ENCODE measurements around the gene POU6F1. TPM values are rescaled to one million over a fixed set of nuclear protein-coding genes. Genes with fewer than 3 reads are reported as not detected.
"Not testable (repeated sequence)": the region's sequence is repeated elsewhere in the genome, so short reads cannot be mapped to it uniquely, and the experiment has no call there.

POU6F1 gene
- total RNA-seq, 2 donors from 2014 or later = 14.5 to 17.1 TPM

DNA sequence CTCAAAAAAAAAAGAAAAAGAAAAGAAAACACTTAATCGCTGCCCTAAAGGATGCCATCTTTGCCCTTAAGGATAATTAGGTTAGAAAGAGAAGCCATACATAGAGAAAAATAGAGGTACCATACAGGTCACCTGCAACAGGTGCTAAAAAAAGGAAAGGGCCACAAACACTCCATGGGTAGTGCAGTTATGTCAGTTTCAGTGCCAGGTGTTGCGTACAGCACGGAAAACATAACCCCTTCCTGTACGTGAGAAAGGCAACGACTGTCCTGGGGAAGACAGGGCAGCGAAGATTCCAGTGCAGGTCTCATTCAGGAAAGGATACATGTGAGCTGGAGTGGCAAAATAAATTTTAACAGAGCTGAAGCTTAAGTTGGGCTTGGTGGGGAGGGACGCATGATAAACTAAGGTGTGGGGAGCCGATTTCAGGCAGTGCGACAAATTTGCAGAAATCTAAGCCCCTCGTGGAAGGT, 20.2 kb upstream of the POU6F1 start:
- peaks cover 19 to 24% of the 10 kb centered on the region in 2 donors for H3K4me1 ChIP-seq (ENCODE audit: control insufficient read depth in 1 of 2, low read depth in 2 of 2)
- TF ChIP-seq, protein P1, sequence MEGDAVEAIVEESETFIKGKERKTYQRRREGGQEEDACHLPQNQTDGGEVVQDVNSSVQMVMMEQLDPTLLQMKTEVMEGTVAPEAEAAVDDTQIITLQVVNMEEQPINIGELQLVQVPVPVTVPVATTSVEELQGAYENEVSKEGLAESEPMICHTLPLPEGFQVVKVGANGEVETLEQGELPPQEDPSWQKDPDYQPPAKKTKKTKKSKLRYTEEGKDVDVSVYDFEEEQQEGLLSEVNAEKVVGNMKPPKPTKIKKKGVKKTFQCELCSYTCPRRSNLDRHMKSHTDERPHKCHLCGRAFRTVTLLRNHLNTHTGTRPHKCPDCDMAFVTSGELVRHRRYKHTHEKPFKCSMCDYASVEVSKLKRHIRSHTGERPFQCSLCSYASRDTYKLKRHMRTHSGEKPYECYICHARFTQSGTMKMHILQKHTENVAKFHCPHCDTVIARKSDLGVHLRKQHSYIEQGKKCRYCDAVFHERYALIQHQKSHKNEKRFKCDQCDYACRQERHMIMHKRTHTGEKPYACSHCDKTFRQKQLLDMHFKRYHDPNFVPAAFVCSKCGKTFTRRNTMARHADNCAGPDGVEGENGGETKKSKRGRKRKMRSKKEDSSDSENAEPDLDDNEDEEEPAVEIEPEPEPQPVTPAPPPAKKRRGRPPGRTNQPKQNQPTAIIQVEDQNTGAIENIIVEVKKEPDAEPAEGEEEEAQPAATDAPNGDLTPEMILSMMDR (IDR thresholded peaks at IDR 0.05) = no peak
- H3K27ac ChIP-seq = peak overlapping the region in 1 of 2 donors; percentile 99
- H3K27me3 ChIP-seq (replicated peaks; ENCODE audit: insufficient read depth) = no peaks in the 10 kb centered on the region
- DNase-seq (ENCODE audit: low spot score) = no peak
- H3K9me3 ChIP-seq = no peaks in the 10 kb centered on the region
- peak overlapping the region; percentile 95 for H3K4me3 ChIP-seq
- H3K36me3 ChIP-seq = peaks cover 16% of the 10 kb centered on the region
- ATAC-seq (ENCODE audit: insufficient number of reproducible peaks, low FRiP score, low read depth) = no peak

DNA sequence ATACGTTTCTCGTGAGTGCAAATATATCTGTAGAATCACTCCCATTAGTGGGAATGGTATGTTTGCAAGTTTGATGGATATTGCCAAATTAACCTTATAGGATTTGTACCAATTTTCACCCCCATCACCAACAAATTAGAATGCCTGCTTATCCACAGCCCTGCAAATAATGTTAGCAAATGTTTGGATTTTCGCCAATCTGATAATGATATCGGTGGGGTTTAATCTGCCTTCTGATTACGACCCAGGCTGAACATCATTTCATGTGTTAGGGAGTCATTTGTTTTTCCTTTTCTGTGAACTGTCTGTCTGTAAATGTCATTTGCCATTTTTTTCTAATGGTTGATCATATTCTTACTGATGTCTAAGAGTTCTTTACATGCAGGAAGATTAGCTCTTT, 16.7 kb upstream of the POU6F1 start:
- Histone ChIP-seq H3K27ac (no peak overlapping the region), H3K36me3 (no peaks in the 10 kb centered on the region), H3K4me3 (no peak overlapping the region), H3K9me3 (no peaks in the 10 kb centered on the region), H3K4me1 (ENCODE audit: control insufficient read depth in 1 of 2, low read depth in 2 of 2) (peaks cover 0 to 5% of the 10 kb centered on the region in 2 donors), H3K27me3 (replicated peaks; ENCODE audit: insufficient read depth) (no peaks in the 10 kb centered on the region)
- ATAC-seq (ENCODE audit: insufficient number of reproducible peaks, low FRiP score, low read depth) (no peak), DNase-seq (ENCODE audit: low spot score) (no peak)
- TF ChIP-seq, protein P1 (IDR thresholded peaks at IDR 0.05) = no peak

DNA sequence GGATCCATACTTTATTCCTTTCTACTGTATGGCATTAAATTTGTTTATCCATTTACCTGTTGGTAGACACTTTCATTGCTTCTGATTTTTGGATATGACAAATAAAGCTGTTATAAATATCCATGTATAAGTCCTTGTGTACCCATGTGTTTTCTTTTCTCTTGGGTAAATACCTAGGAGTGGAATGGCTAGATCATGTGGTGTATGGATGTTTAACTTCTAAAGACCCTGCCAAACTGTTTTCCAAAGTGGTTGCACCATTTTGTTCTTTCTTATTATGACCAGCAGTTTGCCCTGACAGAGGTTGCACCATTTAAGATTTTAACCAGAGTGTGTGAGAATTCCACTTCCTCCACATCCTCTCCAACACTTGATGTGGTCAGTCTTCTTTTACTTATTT, 14.8 kb upstream of the POU6F1 start:
- no peaks in the 10 kb centered on the region for H3K36me3 ChIP-seq
- H3K27ac ChIP-seq = no peak overlapping the region
- TF ChIP-seq, protein P1 (IDR thresholded peaks at IDR 0.05) = no peak
- ATAC-seq (ENCODE audit: insufficient number of reproducible peaks, low FRiP score, low read depth) (no peak), DNase-seq (ENCODE audit: low spot score) (no peak)
- H3K9me3 ChIP-seq = no peaks in the 10 kb centered on the region
- H3K4me3 ChIP-seq = no peak overlapping the region
- no peaks in the 10 kb centered on the region for H3K27me3 ChIP-seq (replicated peaks; ENCODE audit: insufficient read depth)
- no peaks in the 10 kb centered on the region for H3K4me1 ChIP-seq (ENCODE audit: control insufficient read depth in 1 of 2, low read depth in 2 of 2)

DNA sequence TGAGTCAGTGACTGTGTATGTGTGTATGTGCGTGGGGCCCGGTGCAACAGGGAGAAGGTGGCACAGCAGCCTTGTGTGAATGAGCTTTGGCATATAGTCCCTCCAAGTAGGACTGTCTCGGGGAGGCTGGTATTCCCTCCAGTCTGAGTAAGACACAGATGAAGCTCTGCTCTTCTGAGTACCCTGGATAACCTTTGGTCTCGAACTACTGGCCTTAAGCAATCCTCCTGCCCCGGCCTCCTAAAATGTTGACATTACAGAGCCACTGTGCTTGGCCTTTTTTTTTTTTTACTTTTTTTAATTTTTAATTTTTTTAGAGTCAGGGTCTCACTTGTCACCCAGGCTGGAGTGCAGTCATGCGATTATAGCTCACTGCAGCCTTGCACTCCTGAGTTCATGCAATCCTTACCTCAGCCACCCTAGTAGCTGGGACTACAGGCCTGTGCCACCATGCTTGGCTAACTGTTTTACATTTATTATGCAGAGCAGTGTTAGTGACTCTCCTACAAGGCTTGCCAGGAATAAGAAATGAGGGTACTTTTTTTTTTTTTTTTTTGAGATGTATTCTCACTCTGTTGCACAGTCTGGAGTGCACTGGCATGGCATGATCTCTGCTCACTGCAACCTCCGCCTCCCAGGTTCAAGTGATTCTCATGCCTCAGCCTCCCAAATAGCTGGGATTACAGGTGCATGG, 11.4 kb upstream of the POU6F1 start:
- Histone ChIP-seq H3K36me3 (no peaks in the 10 kb centered on the region), H3K9me3 (no peaks in the 10 kb centered on the region), H3K27me3 (replicated peaks; ENCODE audit: insufficient read depth) (no peaks in the 10 kb centered on the region), H3K4me3 (no peak overlapping the region), H3K27ac (no peak overlapping the region), H3K4me1 (ENCODE audit: control insufficient read depth in 1 of 2, low read depth in 2 of 2) (no peaks in the 10 kb centered on the region)
- no peak for DNase-seq (ENCODE audit: low spot score)
- TF ChIP-seq, protein P1 (IDR thresholded peaks at IDR 0.05) = no peak
- no peak for ATAC-seq (ENCODE audit: insufficient number of reproducible peaks, low FRiP score, low read depth)

DNA sequence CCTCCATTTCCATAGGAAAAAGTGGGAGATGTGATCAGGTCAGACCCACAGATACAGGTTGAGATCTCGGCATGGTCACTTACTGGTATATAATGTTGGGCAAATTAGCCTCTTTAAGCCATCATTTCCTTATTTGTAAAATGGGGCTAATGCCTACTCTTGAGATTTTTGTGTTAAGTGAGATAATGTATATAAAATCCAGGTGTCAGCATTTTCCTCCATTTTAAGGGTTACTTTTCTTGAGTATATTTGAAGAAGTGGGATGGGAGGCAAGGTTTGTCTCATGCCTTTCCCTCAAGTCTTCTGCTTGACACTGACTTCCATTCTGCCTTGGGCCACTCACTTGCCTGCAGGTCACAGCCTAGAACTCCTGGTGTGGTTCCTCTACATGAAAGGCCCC, 10.1 kb upstream of the POU6F1 start:
- TF ChIP-seq, protein P1 (IDR thresholded peaks at IDR 0.05) = no peak
- Histone ChIP-seq H3K27ac (no peak overlapping the region), H3K9me3 (no peaks in the 10 kb centered on the region), H3K36me3 (no peaks in the 10 kb centered on the region), H3K27me3 (replicated peaks; ENCODE audit: insufficient read depth) (no peaks in the 10 kb centered on the region), H3K4me3 (no peak overlapping the region), H3K4me1 (ENCODE audit: control insufficient read depth in 1 of 2, low read depth in 2 of 2) (no peaks in the 10 kb centered on the region)
- DNase-seq (ENCODE audit: low spot score) = no peak
- ATAC-seq (ENCODE audit: insufficient number of reproducible peaks, low FRiP score, low read depth) = no peak

DNA sequence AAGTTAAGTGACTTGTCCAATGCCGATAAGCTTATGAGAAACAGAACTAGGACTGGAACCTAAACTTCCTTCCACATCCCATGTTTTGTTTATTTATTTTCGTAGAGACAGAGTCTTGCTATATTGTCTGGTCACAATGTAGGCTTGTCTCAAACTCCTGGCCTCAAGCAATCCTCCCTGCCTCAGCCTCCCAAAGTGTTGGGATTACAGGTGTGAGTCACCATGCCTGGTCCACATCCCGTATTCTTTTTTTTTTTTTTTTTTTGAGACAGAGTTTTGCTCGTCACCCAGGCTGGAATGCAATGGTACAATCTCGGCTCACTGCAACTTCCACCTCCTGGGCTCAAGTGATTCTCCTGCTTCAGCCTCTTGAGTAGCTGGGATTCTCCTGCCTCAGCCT, 9.2 kb upstream of the POU6F1 start:
- ATAC-seq (ENCODE audit: insufficient number of reproducible peaks, low FRiP score, low read depth); H3K4me3 ChIP-seq; H3K36me3 ChIP-seq; H3K27ac ChIP-seq; H3K27me3 ChIP-seq (replicated peaks; ENCODE audit: insufficient read depth); H3K9me3 ChIP-seq; H3K4me1 ChIP-seq (ENCODE audit: control insufficient read depth in 1 of 2, low read depth in 2 of 2); DNase-seq (ENCODE audit: low spot score): not testable (repeated sequence)

Data from thoracic aorta (tissue), 2 donors.